ENCODE data around the gene ZNF585A. TPM values are rescaled to one million over a fixed set of nuclear protein-coding genes. Genes with fewer than 3 reads are reported as not detected.
A peak's percentile ranks its signal among the peaks of the same experiment; 100 is the strongest.
"Not testable (repeated sequence)": the region's sequence is repeated elsewhere in the genome, so short reads cannot be mapped to it uniquely, and the experiment has no call there.

Gene ZNF585A
- 8.0 and 25.3 TPM in 2 replicates for total RNA-seq (2014; rRNA removed; shearing (Covaris generic))

GRCh38 chr19:37172368-37173366 lies at the start of gene ZNF585A:
Gene ZNF585A, minus strand, starts transcription at chr19:37172695. Its CDS starts 2,785 bp downstream, at chr19:37169910.
- peak; percentile 97 for DNase-seq (ENCODE audit: low read depth)

- DNase-seq (ENCODE audit: low read depth), result no peak
Measured at GRCh38 chr19:37221136-37221535, 48.6 kb upstream of the ZNF585A start.

- DNase-seq (ENCODE audit: low read depth), result no peak
Measured at GRCh38 chr19:37220383-37220782, 47.9 kb upstream of the ZNF585A start.

- DNase-seq (ENCODE audit: low read depth), result peak; percentile 37
Measured at GRCh38 chr19:37218592-37218935, 46.1 kb upstream of the ZNF585A start.

- peak; percentile 88 for DNase-seq (ENCODE audit: low read depth)
Measured at GRCh38 chr19:37217775-37218591, 45.5 kb upstream of the ZNF585A start, which contains the start of gene ZNF383. Gene ZNF383, plus strand, starts transcription at chr19:37218214. Its CDS starts 12,240 bp downstream, at chr19:37230454.

GRCh38 chr19:37217480-37217774 lies 44.9 kb upstream of the ZNF585A start:
- no peak for DNase-seq (ENCODE audit: low read depth)

GRCh38 chr19:37197768-37198167 lies 25.3 kb upstream of the ZNF585A start:
- no peak for DNase-seq (ENCODE audit: low read depth)

- not testable (repeated sequence) for DNase-seq (ENCODE audit: low read depth)
Measured at GRCh38 chr19:37197115-37197514, 24.6 kb upstream of the ZNF585A start.

- not testable (repeated sequence) for DNase-seq (ENCODE audit: low read depth)
Measured at GRCh38 chr19:37195248-37195647, 22.8 kb upstream of the ZNF585A start.

GRCh38 chr19:37186071-37186470 lies 13.6 kb upstream of the ZNF585A start:
- DNase-seq (ENCODE audit: low read depth), result not testable (repeated sequence)

- no peak for DNase-seq (ENCODE audit: low read depth)
Measured at GRCh38 chr19:37165635-37166034, 6.9 kb downstream of the ZNF585A start.

- DNase-seq (ENCODE audit: low read depth), result no peak
Measured at GRCh38 chr19:37160153-37160552, 12.3 kb downstream of the ZNF585A start.

GRCh38 chr19:37148214-37148613 lies 24.3 kb downstream of the ZNF585A start:
- no peak for DNase-seq (ENCODE audit: low read depth)

- DNase-seq (ENCODE audit: low read depth), result no peak
Measured at GRCh38 chr19:37136111-37136510, 36.4 kb downstream of the ZNF585A start.

- no peak for DNase-seq (ENCODE audit: low read depth)
Measured at GRCh38 chr19:37128821-37129177, 43.7 kb downstream of the ZNF585A start.

GRCh38 chr19:37127999-37128820 lies 44.3 kb downstream of the ZNF585A start:
- no peak for DNase-seq (ENCODE audit: low read depth)

- DNase-seq (ENCODE audit: low read depth), result not testable (repeated sequence)
Measured at GRCh38 chr19:37122093-37122492, 50.4 kb downstream of the ZNF585A start.

- no peak for DNase-seq (ENCODE audit: low read depth)
Measured at GRCh38 chr19:37114001-37114400, 58.5 kb downstream of the ZNF585A start.

- DNase-seq (ENCODE audit: low read depth), result not testable (repeated sequence)
Measured at GRCh38 chr19:37111753-37112152, 60.7 kb downstream of the ZNF585A start.

GRCh38 chr19:37104135-37104534 lies 68.4 kb downstream of the ZNF585A start:
- not testable (repeated sequence) for DNase-seq (ENCODE audit: low read depth)

- no peak for DNase-seq (ENCODE audit: low read depth)
Measured at GRCh38 chr19:37098570-37098969, 73.9 kb downstream of the ZNF585A start.

- DNase-seq (ENCODE audit: low read depth), result peak; percentile 18
Measured at GRCh38 chr19:37095859-37096258, 76.6 kb downstream of the ZNF585A start.
